ENCODE results near the gene FGGY.

DNA sequence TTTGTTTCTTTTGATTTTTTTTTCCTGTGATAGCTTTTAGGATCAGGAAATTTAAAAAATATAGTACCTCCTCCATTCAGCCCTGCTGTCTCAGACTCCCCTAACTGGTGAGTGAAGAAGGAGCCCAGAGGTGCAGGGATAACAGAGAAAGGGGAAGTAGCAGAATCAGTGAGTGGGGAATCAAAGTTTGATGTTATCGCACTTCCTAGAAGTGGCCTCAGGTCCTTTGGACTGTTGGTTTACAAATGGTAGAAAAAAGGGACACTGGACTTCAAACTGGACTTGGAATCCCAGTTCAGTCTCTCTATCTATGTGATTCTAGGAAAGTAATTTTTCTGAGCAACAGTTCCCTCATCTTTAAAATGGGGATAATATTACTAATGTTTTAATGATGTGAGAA, 99.5 kb downstream of the FGGY start:
- no peak for TF ChIP-seq CTCF (IDR thresholded peaks at IDR 0.05; ENCODE audit: extremely low read depth in 1 of 2, insufficient read depth in 1 of 2, low read depth in 1 of 2, low read length in 2 of 2)
- TF ChIP-seq POLR2AphosphoS5 (IDR thresholded peaks at IDR 0.05; ENCODE audit: insufficient read depth, low read depth, low read length) = no peak
- TF ChIP-seq POLR2A (IDR thresholded peaks at IDR 0.05; ENCODE audit: low read depth, low read length) = no peak
- TF ChIP-seq EZH2 (IDR thresholded peaks at IDR 0.05; ENCODE audit: borderline replicate concordance, low read depth, low read length, severe bottlenecking) = no peak
- no peak for TF ChIP-seq MAX (IDR thresholded peaks at IDR 0.05; ENCODE audit: insufficient read depth, insufficient read length)
- TF ChIP-seq MYC (IDR thresholded peaks at IDR 0.05; ENCODE audit: low read depth, low read length) = no peak
- TF ChIP-seq FOS (IDR thresholded peaks at IDR 0.05; ENCODE audit: borderline replicate concordance, insufficient read depth, low read length) = no peak
- no peak for TF ChIP-seq JUN (IDR thresholded peaks at IDR 0.05; ENCODE audit: borderline replicate concordance, insufficient read depth, insufficient read length, low read depth)
- no peak for TF ChIP-seq GATA2 (IDR thresholded peaks at IDR 0.05; ENCODE audit: insufficient read depth, insufficient read length, low read depth, low read length)

Data from endothelial cell of umbilical vein (primary cell).